Measurements from ENCODE around the gene WDR37.
A peak's percentile ranks its signal among the peaks of the same experiment; 100 is the strongest.

The WDR37 gene

DNA sequence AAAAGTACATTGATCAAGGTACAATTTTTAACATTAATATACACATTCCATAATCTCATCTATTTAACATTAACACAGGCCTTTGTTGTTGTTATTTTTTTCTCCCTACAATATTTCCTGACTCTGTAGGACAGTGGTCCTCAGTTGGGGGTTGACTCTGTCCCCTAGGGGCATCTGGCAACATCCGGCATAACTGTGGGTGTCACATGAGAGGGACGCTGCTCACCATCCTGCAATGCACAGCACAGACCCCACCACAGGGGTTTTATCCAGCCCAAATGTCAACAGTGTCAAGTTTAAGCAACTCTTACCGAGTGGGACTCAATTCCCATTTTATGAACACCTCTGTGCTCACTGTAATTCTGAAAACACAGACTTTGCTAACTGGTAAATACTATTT is 16.1 kb upstream of the WDR37 start:
- no peak for DNase-seq (ENCODE audit: low spot score)
- in situ Hi-C loops (cut with MboI; ENCODE audit: low sequenced_read_pairs, unreplicated experiment): no loop called here
- TF ChIP-seq, protein P1, sequence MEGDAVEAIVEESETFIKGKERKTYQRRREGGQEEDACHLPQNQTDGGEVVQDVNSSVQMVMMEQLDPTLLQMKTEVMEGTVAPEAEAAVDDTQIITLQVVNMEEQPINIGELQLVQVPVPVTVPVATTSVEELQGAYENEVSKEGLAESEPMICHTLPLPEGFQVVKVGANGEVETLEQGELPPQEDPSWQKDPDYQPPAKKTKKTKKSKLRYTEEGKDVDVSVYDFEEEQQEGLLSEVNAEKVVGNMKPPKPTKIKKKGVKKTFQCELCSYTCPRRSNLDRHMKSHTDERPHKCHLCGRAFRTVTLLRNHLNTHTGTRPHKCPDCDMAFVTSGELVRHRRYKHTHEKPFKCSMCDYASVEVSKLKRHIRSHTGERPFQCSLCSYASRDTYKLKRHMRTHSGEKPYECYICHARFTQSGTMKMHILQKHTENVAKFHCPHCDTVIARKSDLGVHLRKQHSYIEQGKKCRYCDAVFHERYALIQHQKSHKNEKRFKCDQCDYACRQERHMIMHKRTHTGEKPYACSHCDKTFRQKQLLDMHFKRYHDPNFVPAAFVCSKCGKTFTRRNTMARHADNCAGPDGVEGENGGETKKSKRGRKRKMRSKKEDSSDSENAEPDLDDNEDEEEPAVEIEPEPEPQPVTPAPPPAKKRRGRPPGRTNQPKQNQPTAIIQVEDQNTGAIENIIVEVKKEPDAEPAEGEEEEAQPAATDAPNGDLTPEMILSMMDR (IDR thresholded peaks at IDR 0.05; ENCODE audit: borderline replicate concordance, control extremely low read depth, extremely low read depth, insufficient read depth, missing control alignments): no peak

DNA sequence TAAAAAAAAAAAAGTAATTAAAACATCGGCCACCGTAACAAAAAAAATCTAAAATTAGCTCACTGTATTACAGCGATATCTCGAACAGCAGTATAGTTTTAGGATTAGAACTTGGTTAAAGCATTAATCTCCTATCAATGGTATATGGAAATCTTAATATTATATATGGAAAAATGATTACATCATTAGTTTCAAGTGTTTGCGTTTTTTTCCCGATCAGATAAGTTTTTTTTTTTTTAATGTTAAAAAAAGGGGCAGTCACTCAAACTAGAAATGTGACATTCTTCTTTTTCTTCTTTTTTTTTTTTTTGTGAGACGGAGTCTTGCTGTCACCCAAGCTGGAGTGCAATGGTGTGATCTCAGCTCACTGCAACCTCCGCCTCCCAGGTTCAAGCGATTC is 14.7 kb upstream of the WDR37 start:
- in situ Hi-C loops (cut with MboI; ENCODE audit: low sequenced_read_pairs, unreplicated experiment): no loop called here
- DNase-seq (ENCODE audit: low spot score): no peak
- TF ChIP-seq, protein P1 (IDR thresholded peaks at IDR 0.05; ENCODE audit: borderline replicate concordance, control extremely low read depth, extremely low read depth, insufficient read depth, missing control alignments): no peak

DNA sequence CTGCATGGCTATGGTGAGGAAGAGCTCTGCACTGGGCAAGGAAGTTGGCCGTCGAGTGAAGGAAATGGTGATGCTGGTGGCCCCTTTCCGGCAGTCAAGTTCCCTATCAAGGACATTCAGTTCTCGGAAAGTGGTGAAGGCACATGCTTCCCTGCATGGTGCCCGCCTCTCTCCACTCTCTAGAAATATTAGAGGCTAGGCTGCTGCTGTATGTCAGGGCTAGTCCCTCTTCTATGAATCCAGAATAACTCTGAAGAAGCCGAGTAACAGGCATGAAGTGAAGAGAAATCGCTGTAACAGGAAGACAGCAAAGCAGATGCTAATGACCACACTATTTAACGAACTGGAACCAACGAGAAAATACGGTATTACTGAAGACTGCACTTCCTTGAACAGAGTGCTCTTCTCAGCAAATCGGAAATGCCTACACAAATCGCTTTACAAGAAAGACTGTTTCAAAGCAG is 12.6 kb upstream of the WDR37 start:
- in situ Hi-C loops (cut with MboI; ENCODE audit: low sequenced_read_pairs, unreplicated experiment): no loop called here
- TF ChIP-seq, protein P1 (IDR thresholded peaks at IDR 0.05; ENCODE audit: borderline replicate concordance, control extremely low read depth, extremely low read depth, insufficient read depth, missing control alignments): no peak
- DNase-seq (ENCODE audit: low spot score): peak; percentile 59

DNA sequence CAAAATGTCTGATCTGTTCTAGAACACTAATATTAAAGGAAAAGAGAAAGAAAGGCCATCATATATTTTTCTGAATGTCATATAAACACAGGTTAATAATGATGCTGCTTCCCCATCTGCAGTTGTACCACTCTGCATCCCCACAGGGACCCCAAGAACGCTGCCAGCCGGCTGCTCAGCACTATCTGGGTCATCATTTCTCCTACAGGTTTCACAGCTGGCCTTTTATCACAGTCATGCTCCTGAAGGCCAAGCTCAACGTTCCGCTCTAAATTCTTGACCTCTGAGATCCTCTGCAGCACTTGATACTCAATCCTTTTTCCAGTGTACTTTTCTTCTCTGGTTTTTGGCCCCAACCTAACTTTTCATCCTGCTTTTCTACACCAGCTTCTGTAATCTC is 12.0 kb upstream of the WDR37 start:
- in situ Hi-C loops (cut with MboI; ENCODE audit: low sequenced_read_pairs, unreplicated experiment): no loop called here
- TF ChIP-seq, protein P1 (IDR thresholded peaks at IDR 0.05; ENCODE audit: borderline replicate concordance, control extremely low read depth, extremely low read depth, insufficient read depth, missing control alignments): no peak

DNA sequence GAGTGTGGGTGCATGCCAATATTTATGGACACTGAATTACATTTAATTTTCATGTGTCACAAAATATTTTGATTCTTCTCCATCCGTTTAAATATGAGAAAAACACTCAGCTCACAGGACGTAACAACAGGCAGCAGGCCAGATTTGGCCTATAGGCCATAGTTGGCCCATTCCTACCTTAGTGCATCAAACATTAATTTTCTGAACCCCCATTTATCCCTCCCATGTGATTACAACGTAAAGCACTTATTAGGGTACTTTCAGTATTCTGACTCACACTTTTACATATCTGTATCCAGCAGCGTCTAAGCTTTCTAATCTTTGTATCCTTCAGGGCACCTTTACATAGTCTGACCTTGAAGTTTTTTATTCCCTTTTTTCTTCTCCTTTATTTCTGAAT is 11.2 kb upstream of the WDR37 start:
- TF ChIP-seq, protein P1 (IDR thresholded peaks at IDR 0.05; ENCODE audit: borderline replicate concordance, control extremely low read depth, extremely low read depth, insufficient read depth, missing control alignments): no peak
- in situ Hi-C loops (cut with MboI; ENCODE audit: low sequenced_read_pairs, unreplicated experiment): no loop called here

More for the DNA sequence above, 12.0 kb upstream of the WDR37 start:
- no peak for DNase-seq (ENCODE audit: low spot score)

DNA sequence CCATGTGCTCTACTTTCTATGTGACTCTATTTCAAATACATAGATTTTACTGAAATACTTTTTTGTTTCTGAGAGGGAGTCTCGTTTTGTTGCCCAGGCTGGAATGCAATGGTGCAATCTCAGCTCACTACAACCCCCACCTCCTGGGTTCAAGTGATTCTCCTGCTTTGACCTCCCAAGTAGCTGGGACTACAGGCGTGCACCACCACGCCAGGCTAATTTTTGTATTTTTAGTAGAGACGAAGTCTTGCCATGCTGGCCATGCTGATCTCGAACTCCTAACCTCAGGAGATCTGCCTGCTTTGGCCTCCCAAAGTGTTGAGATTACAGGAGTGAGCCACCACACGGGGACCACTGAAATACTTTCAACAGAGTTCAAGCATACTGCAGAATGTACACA is 10.8 kb upstream of the WDR37 start:
- TF ChIP-seq, protein P1 (IDR thresholded peaks at IDR 0.05; ENCODE audit: borderline replicate concordance, control extremely low read depth, extremely low read depth, insufficient read depth, missing control alignments): no peak
- in situ Hi-C loops (cut with MboI; ENCODE audit: low sequenced_read_pairs, unreplicated experiment): no loop called here
- no peak for DNase-seq (ENCODE audit: low spot score)

More for the DNA sequence above, 11.2 kb upstream of the WDR37 start:
- DNase-seq (ENCODE audit: low spot score): no peak

DNA sequence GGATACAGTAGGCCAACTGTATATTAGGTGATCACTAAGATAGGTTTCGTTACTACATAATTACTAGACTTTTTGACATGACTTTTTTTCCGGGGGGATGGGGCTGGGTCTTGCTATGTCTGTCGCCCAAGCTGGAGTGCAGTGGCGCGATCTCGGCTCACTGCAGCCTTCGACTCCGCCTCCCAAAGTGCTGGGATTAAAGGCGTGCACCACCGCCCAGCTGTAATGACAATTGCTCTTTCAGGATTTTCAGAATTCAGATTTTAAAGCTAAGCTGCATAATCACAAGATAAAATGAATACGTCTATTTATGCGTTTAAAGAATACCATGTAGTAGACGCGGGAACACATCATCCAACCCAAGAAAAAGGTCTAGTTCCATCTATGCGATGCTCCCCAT is 8.2 kb upstream of the WDR37 start:
- in situ Hi-C loops (cut with MboI; ENCODE audit: low sequenced_read_pairs, unreplicated experiment): no loop called here
- DNase-seq (ENCODE audit: low spot score): no peak
- TF ChIP-seq, protein P1 (IDR thresholded peaks at IDR 0.05; ENCODE audit: borderline replicate concordance, control extremely low read depth, extremely low read depth, insufficient read depth, missing control alignments): no peak

Measured in GM13976 (cell line).